Measurements from ENCODE around the gene TSPAN10. TPM values are rescaled to one million over a fixed set of nuclear protein-coding genes. Genes with fewer than 3 reads are reported as not detected.
A peak's percentile ranks its signal among the peaks of the same experiment; 100 is the strongest.

The TSPAN10 gene
- total and polyA plus RNA-seq, 11 donors: 0.07 to 0.46 (median 0.38) TPM; not detected in 5

DNA sequence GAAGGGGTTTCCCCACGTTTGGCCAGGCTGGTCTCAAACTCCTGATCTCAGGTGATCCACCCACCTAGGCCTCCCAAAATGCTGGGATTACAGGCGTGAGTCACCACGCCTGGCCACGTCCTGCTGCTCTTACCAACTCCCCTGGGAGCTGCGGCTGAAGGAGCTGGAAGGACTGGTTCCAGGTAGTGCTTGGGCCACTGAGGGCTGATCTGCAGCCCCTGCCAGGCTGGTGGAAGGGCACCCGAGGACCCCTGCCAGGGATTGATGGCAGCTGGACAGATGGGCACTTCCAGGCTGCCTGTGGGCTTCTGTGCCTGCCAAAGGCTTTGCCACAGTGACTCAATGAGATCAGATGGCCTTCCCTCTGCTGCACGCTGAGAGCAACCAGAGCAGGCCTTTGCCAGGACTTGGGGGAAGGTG is 27.1 kb downstream of the TSPAN10 start:
- no peak for DNase-seq
- no peak overlapping the region for H3K4me3 ChIP-seq
- H3K36me3 ChIP-seq: peaks cover 0 to 18% (median 6%) of the 10 kb centered on the region in 9 donors
- H3K27ac ChIP-seq: no peak overlapping the region
- H3K27me3 ChIP-seq: no peaks in the 10 kb centered on the region
- intact Hi-C loops (cut with DNase I): loop anchor here in 1 of 10 donors (2.0 kb wide), 1 partner anchor 27 kb away; the partner anchor contains the start of genes NPLOC4 and TSPAN10
- TF ChIP-seq, protein P1, sequence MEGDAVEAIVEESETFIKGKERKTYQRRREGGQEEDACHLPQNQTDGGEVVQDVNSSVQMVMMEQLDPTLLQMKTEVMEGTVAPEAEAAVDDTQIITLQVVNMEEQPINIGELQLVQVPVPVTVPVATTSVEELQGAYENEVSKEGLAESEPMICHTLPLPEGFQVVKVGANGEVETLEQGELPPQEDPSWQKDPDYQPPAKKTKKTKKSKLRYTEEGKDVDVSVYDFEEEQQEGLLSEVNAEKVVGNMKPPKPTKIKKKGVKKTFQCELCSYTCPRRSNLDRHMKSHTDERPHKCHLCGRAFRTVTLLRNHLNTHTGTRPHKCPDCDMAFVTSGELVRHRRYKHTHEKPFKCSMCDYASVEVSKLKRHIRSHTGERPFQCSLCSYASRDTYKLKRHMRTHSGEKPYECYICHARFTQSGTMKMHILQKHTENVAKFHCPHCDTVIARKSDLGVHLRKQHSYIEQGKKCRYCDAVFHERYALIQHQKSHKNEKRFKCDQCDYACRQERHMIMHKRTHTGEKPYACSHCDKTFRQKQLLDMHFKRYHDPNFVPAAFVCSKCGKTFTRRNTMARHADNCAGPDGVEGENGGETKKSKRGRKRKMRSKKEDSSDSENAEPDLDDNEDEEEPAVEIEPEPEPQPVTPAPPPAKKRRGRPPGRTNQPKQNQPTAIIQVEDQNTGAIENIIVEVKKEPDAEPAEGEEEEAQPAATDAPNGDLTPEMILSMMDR (IDR thresholded peaks at IDR 0.05): no peak
- TF ChIP-seq POLR2A (IDR thresholded peaks at IDR 0.05): no peak
- peaks cover 0 to 29% (median 16%) of the 10 kb centered on the region in 12 donors for H3K4me1 ChIP-seq
- H3K9me3 ChIP-seq: no peaks in the 10 kb centered on the region
- WGBS, 4 donors: 76 to 88% (median 81%) methylated on average over 7 of the region's 7 CpGs
- ATAC-seq: no peak

DNA sequence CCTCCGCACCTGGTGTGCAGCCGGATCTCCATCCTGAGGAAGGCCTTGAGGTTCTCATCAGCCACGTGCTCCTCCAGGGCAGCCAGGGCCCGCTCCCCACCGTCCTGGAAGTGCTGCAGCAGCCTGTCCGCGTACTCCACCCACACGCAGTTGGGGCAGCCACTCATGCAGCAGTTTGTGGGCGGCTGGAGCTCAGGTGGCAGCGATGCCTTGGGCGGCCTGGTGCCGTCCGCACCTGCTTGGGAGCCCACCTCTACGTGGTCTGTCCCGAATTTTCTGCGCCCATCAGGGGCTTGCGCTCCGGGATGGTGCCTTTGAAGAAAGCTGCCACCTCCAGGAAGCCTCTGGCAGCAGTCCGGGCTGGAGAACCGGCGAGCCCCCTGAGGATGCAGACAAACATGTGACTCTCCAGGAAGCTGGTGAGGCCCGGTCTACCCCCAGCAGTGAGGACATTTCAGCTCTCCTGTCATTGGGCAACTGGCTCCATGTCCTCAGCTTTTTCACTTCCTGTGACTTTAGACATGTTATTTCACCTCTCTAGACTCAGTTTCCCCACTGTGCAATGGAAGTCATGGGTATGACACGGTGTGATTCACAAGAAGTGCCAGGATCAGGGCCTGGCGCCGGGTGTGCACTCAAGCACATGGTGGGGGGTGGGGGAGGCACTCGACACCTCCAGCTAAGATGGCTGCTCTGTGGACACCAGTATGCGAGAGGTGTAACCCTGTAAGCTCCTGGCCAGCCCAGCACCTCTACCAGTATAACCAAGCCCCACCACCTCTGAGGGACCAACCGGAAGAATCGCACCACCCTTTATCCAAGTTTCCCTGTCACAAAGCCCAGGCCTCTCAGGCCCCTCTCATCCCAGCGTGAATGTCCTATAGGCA is 28.5 kb downstream of the TSPAN10 start:
- intact Hi-C loops (cut with DNase I): loop anchor here in 4 of 10 donors (2.0 kb wide), 2 partner anchors 17 to 29 kb away; partner anchors contain the start of genes NPLOC4 (in 3 of the 4), TSPAN10 (in 3 of the 4) and ARL16 (in 1 of the 4)
- ATAC-seq: peak in 2 of 4 donors; percentile 3 to 25

DNA sequence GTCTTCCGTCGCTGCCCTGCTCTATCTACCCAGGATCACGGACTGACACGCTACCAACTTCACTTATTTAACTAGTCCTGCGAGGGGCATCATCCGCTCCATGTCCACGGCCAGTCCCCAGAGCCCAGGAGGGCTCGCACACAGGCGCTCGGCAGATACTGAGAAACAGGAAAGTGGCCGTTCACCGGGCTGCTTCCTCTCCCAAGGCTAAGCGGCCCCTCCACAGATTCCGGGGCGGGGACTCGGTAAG is 29.0 kb downstream of the TSPAN10 start:
- DNase-seq: no peak
- Histone ChIP-seq H3K9me3 (no peaks in the 10 kb centered on the region), H3K27ac (peak overlapping the region; percentile 62 to 95 (median 88)), H3K36me3 (peaks cover 0 to 36% (median 20%) of the 10 kb centered on the region in 9 donors), H3K27me3 (no peaks in the 10 kb centered on the region), H3K4me1 (peaks cover 0 to 29% (median 16%) of the 10 kb centered on the region in 12 donors), H3K4me3 (peak overlapping the region; percentile 77 to 100 (median 94))
- no peak for TF ChIP-seq POLR2A (IDR thresholded peaks at IDR 0.05)
- TF ChIP-seq, protein P1 (IDR thresholded peaks at IDR 0.05): no peak
- 0 to 1% (median 1%) methylated on average over 12 to 16 of the region's 16 CpGs for WGBS, 4 donors
- intact Hi-C loops (cut with DNase I): loop anchor here in 3 of 10 donors (2.0 kb wide), 2 partner anchors 17 to 29 kb away; partner anchors contain the start of genes NPLOC4 (in 2 of the 3), TSPAN10 (in 2 of the 3) and ARL16 (in 1 of the 3)
- peak in 3 of 4 donors; percentile 1 to 28 (median 23) for ATAC-seq

More for the DNA sequence above, 28.5 kb downstream of the TSPAN10 start:
- Histone ChIP-seq H3K27ac (peak overlapping the region in 11 of 12 donors; percentile 78 to 95 (median 88)), H3K36me3 (peaks cover 0 to 31% (median 14%) of the 10 kb centered on the region in 9 donors), H3K4me1 (peaks cover 0 to 29% (median 16%) of the 10 kb centered on the region in 12 donors), H3K9me3 (no peaks in the 10 kb centered on the region), H3K4me3 (peak overlapping the region; percentile 77 to 100 (median 94)), H3K27me3 (no peaks in the 10 kb centered on the region)
- peak in 1 of 5 donors; percentile 43 for DNase-seq
- no peak for TF ChIP-seq POLR2A (IDR thresholded peaks at IDR 0.05)
- TF ChIP-seq, protein P1 (IDR thresholded peaks at IDR 0.05): no peak
- 46 to 67% (median 61%) methylated on average over 14 to 30 of the region's 30 CpGs for WGBS, 4 donors

Measured in heart left ventricle (tissue), 16 donors.